K562 (cell line): ENCODE data around the gene LRRC3C. TPM values are rescaled to one million over a fixed set of nuclear protein-coding genes. Genes with fewer than 3 reads are reported as not detected.
A peak's percentile ranks its signal among the peaks of the same experiment; 100 is the strongest.

Experiments used
- ATAC-seq: fragments of 200-7000 bp; cut with Tn5 transposase; 3 replicates; pipeline ENCODE4 v1.9.1; 2020; ENCODE audit warnings: moderate library complexity
- BruUV-seq: library from RNA; stranded (reverse); fragments of 400-500 nt; replicated peaks from 2 replicates; lab custom pipeline; 2021; lab: Mats Ljungman, UMichigan
- CTCF ChIA-PET: fragments of 300-600 bp; formaldehyde crosslinking; extraction: SDS; loops from one replicate; lab custom pipeline; 2021; ENCODE audit warnings: low intra/inter-chr PET ratio; lab: Yijun Ruan, JAX
- POLR2A ChIA-PET: fragments of 300-600, 350-650 bp; sonication (Branson Sonifier 250); formaldehyde crosslinking; extraction: SDS; loops from one replicate; lab custom pipeline; 2021; ENCODE audit warnings: antibody characterized with exemption, inconsistent platforms; lab: Yijun Ruan, JAX
- DNase-seq, 4 experiments: peaks; one replicate each; pipeline versions ENCODE4 v3.0.0 to v3.0.0-alpha.2; 2011 to 2018; ENCODE audit warnings: low spot score in 3 of 4, mixed read lengths in 3 of 4; ENCODE audit errors: extremely low read depth in 1 of 4
- FAIRE-seq: peaks from 2 replicates; lab custom pipeline; 2011; peaks lifted over from hg19 to GRCh38; lab: Jason Lieb, UNC
- H2AFZ ChIP-seq: 2 replicates; pipeline ENCODE4 v1.6.0; 2011; ENCODE audit warnings: low read depth, low read length, control low read depth, inconsistent platforms
- H3K27ac ChIP-seq: fragments of 200-600 bp; 3 replicates; pipeline ENCODE4 v1.8.0; 2011; ENCODE audit warnings: low read depth, mild to moderate bottlenecking, control low read depth, inconsistent platforms, low read length, moderate library complexity, mixed read lengths; ENCODE audit errors: extremely low read depth
- H3K27me3 ChIP-seq, 2 experiments: fragments of 300-600 bp in 1 of 2; 2 replicates in 1 of 2; 3 replicates in 1 of 2; pipeline versions ENCODE4 v1.6.0 to v1.8.0; 2011; ENCODE audit warnings: inconsistent platforms in 2 of 2, low read length in 2 of 2, mild to moderate bottlenecking in 1 of 2, mixed read lengths in 1 of 2, moderate library complexity in 1 of 2; ENCODE audit not compliant: control insufficient read depth in 2 of 2, insufficient read depth in 2 of 2
- H3K36me3 ChIP-seq: fragments of 300-600 bp; 3 replicates; pipeline ENCODE4 v1.8.0; 2011; ENCODE audit warnings: mild to moderate bottlenecking, low read length, inconsistent platforms; ENCODE audit not compliant: control insufficient read depth, insufficient read depth
- H3K4me1 ChIP-seq, 2 experiments: fragments of 200-600 bp in 1 of 2; replicated peaks in 1 of 2; 2 replicates in 1 of 2; 3 replicates in 1 of 2; pipeline versions ENCODE4 v1.5.1 to v1.8.0; 2011; ENCODE audit warnings: inconsistent platforms in 2 of 2, low read length in 2 of 2, mild to moderate bottlenecking in 1 of 2, mixed read lengths in 1 of 2, moderate library complexity in 1 of 2; ENCODE audit not compliant: control insufficient read depth in 2 of 2, insufficient read depth in 2 of 2
- H3K4me2 ChIP-seq: 2 replicates; pipeline ENCODE4 v1.6.1; 2011; ENCODE audit warnings: low read length, control low read depth, inconsistent platforms, mixed read lengths; ENCODE audit not compliant: insufficient read depth
- H3K4me3 ChIP-seq: fragments of 200-600 bp; sonication (generic), shearing (Covaris generic); 2 replicates; pipeline ENCODE4 v1.5.1; 2016; ENCODE audit warnings: control low read depth, inconsistent platforms
- H3K79me2 ChIP-seq: fragments of 200-600 bp; 3 replicates; pipeline ENCODE4 v1.8.0; 2011; ENCODE audit warnings: low read length, inconsistent platforms; ENCODE audit not compliant: control insufficient read depth, insufficient read depth
- H3K9ac ChIP-seq, 2 experiments: 2 replicates each; pipeline versions ENCODE4 v1.6.0 to v1.6.1; 2011; ENCODE audit warnings: low read depth in 2 of 2, low read length in 2 of 2, control low read depth in 1 of 2, inconsistent platforms in 1 of 2, mild to moderate bottlenecking in 1 of 2, mixed read lengths in 1 of 2; ENCODE audit not compliant: insufficient read depth in 1 of 2
- H3K9me1 ChIP-seq: one replicate; pipeline ENCODE4 v1.6.0; 2011; ENCODE audit warnings: inconsistent platforms, mild to moderate bottlenecking, low read length, moderate library complexity; ENCODE audit not compliant: control insufficient read depth, insufficient read depth
- H3K9me3 ChIP-seq: replicated peaks from 2 replicates; pipeline ENCODE4 v1.5.1; 2011; ENCODE audit warnings: low read depth, low read length, inconsistent platforms; ENCODE audit not compliant: control insufficient read depth, insufficient read depth
- H4K20me1 ChIP-seq: replicated peaks from 2 replicates; pipeline ENCODE4 v1.6.1; 2011; ENCODE audit warnings: low read length, inconsistent platforms, mixed read lengths; ENCODE audit not compliant: control insufficient read depth, insufficient read depth
- CBFB ChIP-seq: sonication (generic); formaldehyde crosslinking; IDR thresholded peaks from 2 replicates; pipeline ENCODE4 v1.4.0; 2020; ENCODE audit warnings: mild to moderate bottlenecking, missing genetic modification reagents
- CEBPG ChIP-seq, 3 experiments: fragments of 200-800 bp in 1 of 3; sonication (Bioruptor generic) in 1 of 3; sonication (generic) in 1 of 3; formaldehyde crosslinking in 1 of 3; IDR thresholded peaks in 2 of 3; conservative IDR thresholded peaks in 1 of 3; 2 replicates each; pipeline versions ENCODE4 v1.6.1 to v1.8.0; 2016 to 2022; ENCODE audit warnings: missing compliant biosample characterization in 2 of 3, missing genetic modification characterization in 2 of 3, mild to moderate bottlenecking in 1 of 3, missing genetic modification reagents in 1 of 3
- CTBP1 ChIP-seq: fragments of 450-650 bp; IDR thresholded peaks from 2 replicates; pipeline ENCODE4 v1.6.1; 2016; ENCODE audit warnings: borderline replicate concordance
- CXXC5 ChIP-seq: fragments of 250-450 bp; sonication (Bioruptor Pico); IDR thresholded peaks from 2 replicates; pipeline ENCODE4 v1.8.0; 2022; ENCODE audit warnings: inconsistent platforms, mild to moderate bottlenecking, moderate library complexity
- DIDO1 ChIP-seq: fragments of 450-650 bp; IDR thresholded peaks from 2 replicates; pipeline ENCODE4 v1.6.1; 2016; ENCODE audit warnings: low read depth, missing biosample characterization, missing genetic modification characterization
- HDAC1 ChIP-seq, 2 experiments: fragments of 450-650 bp; IDR thresholded peaks; 2 replicates each; pipeline ENCODE4 v1.6.1; 2016 to 2017; ENCODE audit warnings: inconsistent platforms in 1 of 2, mild to moderate bottlenecking in 1 of 2, moderate library complexity in 1 of 2
- KDM5B ChIP-seq: fragments of 200-600 bp; sonication (generic); IDR thresholded peaks from 2 replicates; pipeline ENCODE4 v1.6.1; 2012; ENCODE audit warnings: low read depth, mild to moderate bottlenecking, moderate library complexity, low read length, control low read depth, inconsistent platforms; ENCODE audit not compliant: insufficient replicate concordance
- MAFF ChIP-seq: IDR thresholded peaks from 2 replicates; pipeline ENCODE4 v1.6.1; 2012; ENCODE audit warnings: low read length, improper control_type of control experiment
- MTA3 ChIP-seq: fragments of 450-650 bp; formaldehyde crosslinking; IDR thresholded peaks from 2 replicates; pipeline ENCODE4 v1.6.1; 2017; ENCODE audit warnings: mild to moderate bottlenecking, borderline replicate concordance
- MXI1 ChIP-seq: IDR thresholded peaks from 2 replicates; pipeline ENCODE4 v1.6.1; 2011; ENCODE audit warnings: low read depth, mild to moderate bottlenecking, improper control_type of control experiment, low read length
- NFE2L1 ChIP-seq: fragments of 450-650 bp; IDR thresholded peaks from 2 replicates; pipeline ENCODE4 v1.6.1; 2016; ENCODE audit warnings: missing genetic modification characterization, low read depth, mild to moderate bottlenecking, missing compliant biosample characterization, moderate library complexity, borderline replicate concordance
- PHF8 ChIP-seq: fragments of 200-600 bp; sonication (generic); IDR thresholded peaks from 2 replicates; pipeline ENCODE4 v1.6.1; 2012; ENCODE audit warnings: mixed run types, mild to moderate bottlenecking, inconsistent platforms, low read length, moderate library complexity, borderline replicate concordance
- SAFB ChIP-seq: fragments of 200-400 bp; formaldehyde crosslinking; IDR thresholded peaks from 2 replicates; pipeline ENCODE4 v1.6.1; 2017; ENCODE audit warnings: low read depth, low read length, borderline replicate concordance
- SETDB1 ChIP-seq: IDR thresholded peaks from one replicate; pipeline ENCODE4 v1.6.1; 2012; ENCODE audit warnings: low read length, control low read depth, inconsistent platforms
- TAF15 ChIP-seq: fragments of 200-400 bp; formaldehyde crosslinking; IDR thresholded peaks from 2 replicates; pipeline ENCODE4 v1.6.1; 2017; ENCODE audit warnings: mild to moderate bottlenecking, low read depth, low read length, moderate library complexity
- whole genome bisulfite sequencing: fragments of 100-300 bp; shearing (Covaris generic); methylation state at CpG from one replicate; pipeline ENCODE4 v1.1.6; 2016; ENCODE audit warnings: low coverage, mixed read lengths; ENCODE audit not compliant: insufficient coverage; ENCODE audit errors: missing lambda C conversion rate; 5-methylcytosine and 5-hydroxymethylcytosine counted together
- in situ Hi-C: fragments of 300-500 bp; cut with MboI; formaldehyde crosslinking; loops from 4 replicates; pipeline ENCODE4 v1.15.0; 2018; ENCODE audit warnings: inconsistent platforms, mixed read lengths
- intact Hi-C: fragments of 100-400 bp; cut with micrococcal nuclease; formaldehyde crosslinking; loops from 2 replicates; pipeline ENCODE4 v1.14.2; 2022
- polyA plus RNA-seq, 8 experiments: library from polyadenylated mRNA; depleted of rRNA in 4 of 8; stranded (reverse) in 5 of 8; unstranded in 3 of 8; fragments of >200 nt; fragmentation: Nextera tagmentation in 2 of 8; fragmentation: Illumina TruSeq in 1 of 8; extraction: Ambion mirVana in 2 of 8; extraction: Trizol in 1 of 8; gene quantifications; 2 replicates each; pipeline versions ENCODE4 v1.2.1 to v1.2.3, GENCODE V29; 2011 to 2014; ENCODE audit warnings: inconsistent platforms in 1 of 8, missing spikeins in 1 of 8
- total RNA-seq, 7 experiments: library from RNA; depleted of rRNA in 6 of 7; stranded (reverse); fragments of >200 nt in 6 of 7; fragmentation: Illumina TruSeq in 2 of 7; extraction: Trizol in 2 of 7; gene quantifications; 2 replicates each; pipeline versions ENCODE4 v1.2.1 to v1.2.3, GENCODE V29; 2011 to 2021; ENCODE audit warnings: low replicate concordance in 1 of 7
- TF ChIP-seq, protein P1 (sequence below): fragments of 450-650 bp; IDR thresholded peaks from 2 replicates; pipeline ENCODE4 v1.7.0; 2016; ENCODE audit warnings: borderline replicate concordance
- TF ChIP-seq, protein P2 (sequence below), 2 experiments: fragments of 250-450 bp in 1 of 2; fragments of 450-650 bp in 1 of 2; sonication (Bioruptor Pico) in 1 of 2; IDR thresholded peaks; 2 replicates each; pipeline versions ENCODE4 v1.6.1 to v1.8.0; 2016 to 2021; ENCODE audit warnings: mild to moderate bottlenecking in 2 of 2, moderate library complexity in 2 of 2, missing compliant biosample characterization in 1 of 2, missing genetic modification characterization in 1 of 2

LRRC3C gene
- total and polyA plus RNA-seq, 9 of the 15 experiments (the other 6 are each of a cell fraction or from before 2014, with no cell fraction given), result not detected

DNA sequence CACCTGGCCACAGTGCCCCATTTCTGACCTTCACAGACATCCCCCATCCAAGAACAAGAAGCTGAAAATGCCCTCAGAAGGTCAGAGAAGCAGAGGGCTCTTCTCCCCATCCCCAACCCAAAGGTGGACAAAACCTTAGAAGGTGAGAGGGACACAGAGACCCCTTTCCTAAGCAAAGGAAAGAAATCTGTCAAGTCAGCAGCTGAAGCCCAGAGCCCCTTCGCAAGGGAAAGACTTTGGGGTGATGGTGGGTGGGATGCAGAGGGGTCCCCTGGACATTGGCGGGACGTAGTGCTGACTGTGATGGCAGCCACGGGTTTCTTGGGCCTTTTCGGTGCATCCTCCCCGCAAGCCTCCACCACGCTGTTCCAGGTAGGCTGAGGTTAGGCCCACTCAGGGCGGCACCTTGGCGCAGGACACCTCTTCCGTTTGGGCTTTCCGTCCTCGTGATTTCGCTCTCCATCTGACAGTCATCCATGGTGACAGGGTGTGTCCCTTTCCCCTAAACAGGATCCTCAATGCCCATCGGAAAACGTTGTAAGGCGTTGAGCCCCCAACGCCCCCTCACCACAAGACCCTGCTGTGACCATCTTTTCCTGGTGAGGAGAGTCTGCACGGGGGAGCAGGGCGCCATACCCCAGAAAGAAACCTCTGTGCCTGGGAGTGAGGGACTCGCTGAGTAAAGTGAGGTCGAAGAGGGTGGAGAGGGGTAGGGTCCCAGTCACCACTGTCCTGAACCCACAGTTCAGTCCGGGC lies 24.6 kb downstream of the LRRC3C start:
- peak overlapping the region; percentile 99 for H2AFZ ChIP-seq
- ChIA-PET POLR2A (interaction anchor here (0.6 to 1.0 kb wide), 2 partner anchors 35 to 53 kb away, joined by 3 read pairs; no protein-coding TSS in a partner anchor), CTCF (no interaction called here)
- no peaks in the 10 kb centered on the region for H3K36me3 ChIP-seq
- H3K9ac ChIP-seq, result peak overlapping the region; percentile 51 to 92; a peak in 2 of 4 replicates
- DNase-seq (no peak), ATAC-seq (peak; percentile 14), FAIRE-seq (peak; percentile 15)
- no peaks in the 10 kb centered on the region for H3K9me1 ChIP-seq
- H3K27me3 ChIP-seq, result no peaks in the 10 kb centered on the region
- H3K4me1 ChIP-seq, result peaks cover 13 to 18% of the 10 kb centered on the region in 2 experiments; a peak in 4 of 5 replicates
- no TSS peak for BruUV-seq
- WGBS, result 32% methylated on average over 20 of the region's 22 CpGs
- peak overlapping the region; percentile 92 for H3K4me2 ChIP-seq
- H3K4me3 ChIP-seq, result peak overlapping the region; percentile 41
- no peaks in the 10 kb centered on the region for H3K9me3 ChIP-seq
- no peaks in the 10 kb centered on the region for H4K20me1 ChIP-seq
- no peaks in the 10 kb centered on the region for H3K79me2 ChIP-seq
- no peak overlapping the region for H3K27ac ChIP-seq
- intact Hi-C loops (loop anchor here (2.0 kb wide), 1 partner anchor 25 kb away; the partner anchor contains the start of genes LRRC3C and ORMDL3), in situ Hi-C loops (no loop called here)
- TF ChIP-seq HDAC1 (IDR thresholded peaks at IDR 0.05) (0 out of 4 replicates have a peak, but pooled peaks of 1 of the 2 experiments have one; percentile 27), MAFF (peak; percentile 35), CXXC5 (CRISPR knock-in tag) (0 out of 2 replicates have a peak, but pooled peaks have one; percentile 7), CTBP1 (peak; percentile 16; the same call in 1 of the 2 replicates), KDM5B (peak; percentile 25), SETDB1 (no peak), TAF15 (no peak), SAFB (no peak), CEBPG (CRISPR knock-in tag; IDR thresholded peaks at IDR 0.05) (0 out of 2 replicates have a peak, but pooled peaks have one; percentile 35), CEBPG (tag; conservative IDR thresholded peaks at IDR 0.05 in 1 of 2, IDR thresholded peaks at IDR 0.05 in 1 of 2) (no peak), NFE2L1 (tag) (no peak), MTA3 (0 out of 2 replicates have a peak, but pooled peaks have one; percentile 28), PHF8 (0 out of 2 replicates have a peak, but pooled peaks have one; percentile 38), MXI1 (no peak), DIDO1 (tag) (no peak), CBFB (CRISPR knock-in tag) (no peak)
- TF ChIP-seq, protein P1, sequence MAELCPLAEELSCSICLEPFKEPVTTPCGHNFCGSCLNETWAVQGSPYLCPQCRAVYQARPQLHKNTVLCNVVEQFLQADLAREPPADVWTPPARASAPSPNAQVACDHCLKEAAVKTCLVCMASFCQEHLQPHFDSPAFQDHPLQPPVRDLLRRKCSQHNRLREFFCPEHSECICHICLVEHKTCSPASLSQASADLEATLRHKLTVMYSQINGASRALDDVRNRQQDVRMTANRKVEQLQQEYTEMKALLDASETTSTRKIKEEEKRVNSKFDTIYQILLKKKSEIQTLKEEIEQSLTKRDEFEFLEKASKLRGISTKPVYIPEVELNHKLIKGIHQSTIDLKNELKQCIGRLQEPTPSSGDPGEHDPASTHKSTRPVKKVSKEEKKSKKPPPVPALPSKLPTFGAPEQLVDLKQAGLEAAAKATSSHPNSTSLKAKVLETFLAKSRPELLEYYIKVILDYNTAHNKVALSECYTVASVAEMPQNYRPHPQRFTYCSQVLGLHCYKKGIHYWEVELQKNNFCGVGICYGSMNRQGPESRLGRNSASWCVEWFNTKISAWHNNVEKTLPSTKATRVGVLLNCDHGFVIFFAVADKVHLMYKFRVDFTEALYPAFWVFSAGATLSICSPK, result no peak
- TF ChIP-seq, protein P2, sequence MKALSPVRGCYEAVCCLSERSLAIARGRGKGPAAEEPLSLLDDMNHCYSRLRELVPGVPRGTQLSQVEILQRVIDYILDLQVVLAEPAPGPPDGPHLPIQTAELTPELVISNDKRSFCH (CRISPR knock-in tag; IDR thresholded peaks at IDR 0.05), result no peak
- TF ChIP-seq, protein P2 (tag; IDR thresholded peaks at IDR 0.05), result 0 out of 2 replicates have a peak, but pooled peaks have one; percentile 22
